Kidney glomerular epithelial cell (primary cell): ENCODE data around the gene COL18A1.

ENCODE experiments used
- DNase-seq: peaks from one replicate; lab custom pipeline; 2025; lab: John Stamatoyannopoulos, UW

Gene COL18A1

DNA sequence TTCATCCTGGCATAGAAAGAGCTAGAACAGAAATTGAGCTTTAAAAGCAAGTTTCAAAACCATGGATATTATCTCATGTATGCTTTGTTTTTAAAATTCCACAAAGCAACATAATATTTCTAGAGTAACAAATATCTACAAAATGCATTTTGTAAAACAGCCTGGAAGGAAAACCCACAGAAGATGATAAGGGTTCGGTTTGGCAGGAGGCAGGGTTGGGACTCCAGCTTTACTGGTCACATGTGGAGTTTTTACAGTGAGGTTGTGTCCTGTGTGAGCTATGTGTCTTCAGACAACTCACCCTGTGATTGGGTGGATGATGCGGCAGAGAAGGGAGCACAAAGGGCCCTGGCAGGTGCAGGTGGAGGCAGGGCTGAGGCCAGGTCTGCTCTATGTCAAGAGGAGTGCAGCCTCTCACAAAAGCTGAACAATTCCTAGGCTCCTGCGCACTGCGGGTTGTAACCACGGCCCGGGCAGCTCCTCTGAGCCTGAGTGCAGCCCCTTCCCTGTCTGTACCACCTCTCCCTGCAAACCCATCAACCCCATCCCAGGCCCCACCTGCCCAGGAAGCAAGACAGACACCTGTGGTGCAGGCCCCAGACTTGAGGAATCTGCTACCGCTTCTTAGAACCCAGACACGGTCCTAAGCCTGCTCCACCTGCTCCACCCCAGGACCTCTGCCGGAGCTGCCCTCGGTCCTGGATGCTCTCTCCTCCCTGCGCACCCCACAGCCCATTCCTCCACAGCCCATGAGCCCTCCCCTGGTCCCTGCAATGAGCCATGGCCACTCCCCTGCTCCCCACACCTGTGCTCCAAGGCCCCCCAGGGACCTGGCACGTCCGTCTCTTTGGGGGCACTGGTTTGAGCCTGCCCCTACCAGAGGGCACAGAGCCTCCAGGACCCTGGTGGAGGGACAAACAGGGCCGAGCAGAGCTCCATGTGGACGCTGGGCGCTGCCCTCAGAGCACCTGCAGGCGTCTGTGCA, 2.8 kb upstream of the COL18A1 start:
- DNase-seq = no peak

DNA sequence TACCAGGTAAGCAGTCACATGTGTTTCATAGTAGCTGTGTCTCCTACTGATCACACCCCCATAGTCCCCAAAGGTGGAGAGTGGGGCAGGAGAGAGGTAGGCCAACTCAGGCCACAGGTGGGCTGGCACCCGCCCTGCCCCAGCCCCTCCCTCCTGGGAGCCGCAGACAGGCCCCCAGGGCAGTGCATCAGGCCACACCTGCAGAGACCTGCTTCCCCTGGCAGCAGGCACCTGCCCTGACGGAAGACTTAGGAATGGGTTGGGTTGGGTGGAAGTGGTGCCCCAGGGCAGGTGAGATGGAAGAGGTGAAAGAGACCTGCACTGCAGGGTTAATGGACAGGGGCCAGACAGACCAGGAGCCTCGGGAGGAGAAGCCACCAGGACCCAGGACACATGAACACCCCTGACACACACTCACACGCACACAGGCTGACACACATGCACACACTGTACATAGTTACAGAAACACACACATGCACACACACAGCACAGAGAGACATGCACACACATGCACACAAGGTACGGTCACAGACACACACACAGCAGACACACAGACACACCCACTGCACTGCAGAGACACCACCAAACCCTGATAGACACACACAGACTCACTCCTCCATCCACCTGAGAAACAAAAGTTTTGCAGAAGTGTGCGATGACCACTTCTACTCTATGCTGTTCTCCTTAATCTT, 1.7 kb upstream of the COL18A1 start:
- no peak for DNase-seq

DNA sequence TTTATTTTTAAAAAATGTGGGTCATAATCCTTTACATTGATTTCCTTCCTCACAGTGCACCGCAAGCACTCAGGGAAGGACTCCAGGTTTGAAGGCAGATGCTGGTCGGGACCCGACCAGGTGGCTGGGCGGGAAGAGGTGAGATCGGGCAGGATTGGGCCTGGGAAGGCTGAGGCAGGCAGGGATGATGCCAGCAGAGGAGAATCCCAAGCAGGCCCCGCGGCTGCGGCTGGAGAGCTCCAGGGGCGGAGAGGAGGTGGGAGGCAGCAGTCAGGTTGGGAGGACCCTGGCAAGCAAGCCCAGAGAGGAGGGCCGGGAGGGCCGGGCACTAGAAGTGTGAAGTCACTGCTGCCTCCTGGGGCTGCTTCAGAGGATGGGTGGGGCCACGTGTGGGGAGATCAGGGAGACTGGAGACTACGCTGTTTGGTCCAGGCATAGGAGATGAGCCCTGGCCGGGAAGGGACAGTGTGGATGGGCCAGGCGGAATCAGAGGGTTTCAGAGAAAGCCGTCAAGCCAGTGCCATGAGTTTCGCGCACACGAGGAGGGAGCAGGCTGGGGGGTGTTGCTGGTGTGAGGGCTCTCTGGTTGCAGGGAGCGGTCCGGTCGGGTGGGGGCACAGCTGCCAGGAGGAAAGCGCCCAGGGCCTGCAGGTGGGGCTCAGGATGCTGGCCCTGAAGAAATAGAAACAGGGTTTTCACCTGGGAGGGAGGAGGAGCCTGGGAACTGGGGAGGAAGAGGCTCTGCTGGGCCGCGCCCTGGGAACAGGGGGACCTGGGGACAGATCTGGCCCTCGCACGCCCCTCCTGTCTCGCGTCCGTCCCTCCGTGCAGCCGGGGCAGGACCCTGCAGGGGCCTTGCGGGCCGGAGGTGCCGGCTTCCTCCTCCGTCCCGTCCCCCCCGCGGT, 888 bp upstream of the COL18A1 start:
- peak; percentile 59 for DNase-seq

DNA sequence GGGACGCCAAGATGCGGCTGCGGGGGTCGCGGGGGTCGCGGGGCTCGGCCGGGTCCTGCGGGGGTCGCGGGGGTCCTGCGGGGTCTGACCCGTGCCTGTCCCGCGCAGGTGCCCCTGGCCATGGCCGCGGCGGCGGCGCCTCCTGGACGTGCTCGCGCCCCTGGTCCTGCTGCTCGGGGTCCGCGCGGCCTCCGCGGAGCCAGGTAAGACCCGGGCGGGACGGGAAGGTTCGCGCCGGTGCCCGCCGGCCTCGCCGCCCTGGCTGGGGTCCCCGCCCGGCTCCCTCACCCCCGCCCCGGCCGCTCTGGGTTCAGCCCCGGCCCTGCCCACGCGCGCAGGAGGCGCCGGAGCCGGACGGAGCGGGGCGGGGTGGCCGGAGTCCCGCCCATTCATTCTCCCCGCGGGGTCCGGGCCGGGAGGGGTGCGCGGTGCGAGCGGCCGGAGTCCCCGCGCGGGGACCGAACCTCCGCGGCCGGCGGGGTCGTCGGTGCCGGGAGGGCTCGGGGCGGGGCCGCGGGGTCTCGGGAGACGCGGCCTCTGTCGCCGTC, 380 bp downstream of the COL18A1 start:
- no peak for DNase-seq

DNA sequence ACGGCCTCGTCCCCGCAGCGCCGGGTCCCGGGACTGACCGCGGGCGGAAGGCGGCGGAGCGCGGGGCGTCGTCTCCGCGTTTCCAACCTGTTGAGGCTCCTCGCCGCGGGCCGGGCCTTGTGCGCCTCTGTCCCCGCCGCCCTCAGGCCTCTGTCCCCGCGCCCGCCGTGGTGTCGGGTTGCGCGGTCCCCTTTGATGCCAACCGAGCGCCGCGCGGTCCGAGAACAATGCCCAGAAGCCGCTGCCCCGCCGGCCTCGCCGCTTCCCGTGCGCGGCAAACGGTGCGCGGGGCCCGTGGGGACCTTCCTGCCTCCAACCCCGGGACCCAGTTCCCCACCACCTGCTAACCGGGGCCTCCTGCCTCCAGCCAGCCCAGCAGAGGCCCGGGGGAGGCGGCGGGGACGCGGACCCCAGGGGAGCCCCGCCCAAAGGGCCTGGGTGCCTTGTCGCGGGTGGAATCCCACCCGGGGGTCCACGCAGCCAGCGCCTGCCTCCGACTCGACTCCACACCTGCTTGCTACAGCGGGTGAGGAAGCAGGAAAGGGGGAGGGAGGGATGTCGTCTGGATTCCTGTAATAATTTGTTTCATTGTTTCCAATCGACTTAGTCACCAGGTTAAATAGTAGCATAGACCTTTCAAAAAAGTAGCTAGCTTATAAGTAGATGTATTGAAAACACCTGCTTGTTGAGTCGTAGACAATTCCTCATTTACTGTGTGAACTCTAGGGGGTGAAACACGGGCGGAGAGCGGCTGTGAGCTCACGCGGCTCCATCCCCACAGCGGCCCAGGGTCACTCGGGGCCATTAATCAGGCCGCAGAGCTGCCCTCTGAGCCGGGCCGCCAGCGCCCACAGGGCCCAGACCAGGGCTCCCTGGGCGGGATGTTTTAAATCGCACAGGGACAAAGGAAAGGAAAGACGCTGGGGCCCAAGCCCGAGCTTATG, 1.1 kb downstream of the COL18A1 start:
- DNase-seq = peak; percentile 52

DNA sequence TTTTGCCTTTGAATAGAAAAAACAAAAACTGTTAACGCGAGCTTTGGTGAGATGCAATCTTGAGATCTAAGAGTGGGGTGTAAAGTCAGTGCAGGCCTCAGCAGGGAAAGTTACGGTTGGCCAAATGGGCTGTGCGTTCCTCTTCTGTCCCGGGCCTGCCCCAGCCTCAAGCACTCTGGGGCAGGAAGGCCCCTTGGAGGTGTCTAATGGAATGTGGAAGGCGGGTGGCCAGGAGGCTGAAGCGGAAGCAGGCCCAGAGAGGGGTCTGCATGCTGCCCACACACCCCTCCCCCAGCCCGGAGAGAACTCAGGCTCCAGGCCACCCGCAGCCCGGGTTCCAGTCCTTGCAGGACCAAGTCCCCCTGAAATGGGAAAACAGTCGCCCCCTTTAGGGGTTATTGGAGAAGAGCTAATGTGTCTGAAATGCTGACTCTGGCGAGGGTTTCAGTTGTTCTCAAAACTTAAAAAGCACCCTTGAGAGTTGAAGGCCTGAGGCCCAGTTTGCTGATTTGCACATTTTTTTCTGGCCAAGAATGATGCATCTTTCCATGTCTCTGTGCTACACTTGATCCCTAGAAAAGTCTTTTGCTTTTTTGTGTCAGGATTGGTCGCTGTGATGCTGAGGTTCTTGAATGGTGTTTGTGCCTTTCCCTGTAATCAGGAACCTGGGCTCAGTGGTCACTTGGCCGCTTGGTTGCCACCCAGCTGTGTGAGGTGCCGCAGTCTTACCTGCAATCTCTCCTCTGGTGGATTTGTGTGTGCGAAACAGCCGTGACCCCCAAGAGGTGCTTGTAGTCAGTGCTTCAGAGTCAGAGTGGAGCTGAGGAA, 2.0 kb downstream of the COL18A1 start:
- peak; percentile 35 for DNase-seq

DNA sequence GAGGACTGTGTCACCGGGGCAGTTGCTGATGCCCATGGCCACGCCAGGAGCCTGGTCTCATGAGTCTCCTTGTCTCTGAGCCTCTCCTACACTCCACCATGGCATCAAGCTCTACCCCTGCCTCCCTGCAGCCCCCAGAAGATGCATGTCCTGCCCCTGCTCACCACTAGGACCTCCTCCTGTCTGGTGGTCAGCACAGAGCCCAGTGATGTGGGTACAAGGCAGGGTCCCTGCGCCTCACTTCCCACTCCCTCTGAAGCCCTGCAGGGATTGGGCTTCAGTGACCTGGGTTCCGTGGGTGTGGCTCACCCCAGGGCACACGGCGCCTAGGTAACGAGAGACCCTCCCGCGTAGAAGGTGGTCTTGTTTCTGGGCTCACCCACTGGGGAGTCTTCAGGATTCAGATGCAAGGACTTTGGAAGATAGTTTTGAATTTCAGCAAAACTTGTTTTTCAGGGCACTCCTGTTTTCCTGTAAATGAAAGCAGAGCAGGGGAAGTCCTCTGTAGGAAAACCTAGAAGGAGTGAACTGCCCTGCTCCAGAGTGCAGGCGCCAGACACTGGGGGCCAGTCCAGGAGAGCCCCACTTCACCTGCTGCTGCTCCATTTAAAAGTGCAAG, 2.8 kb downstream of the COL18A1 start:
- DNase-seq = no peak

DNA sequence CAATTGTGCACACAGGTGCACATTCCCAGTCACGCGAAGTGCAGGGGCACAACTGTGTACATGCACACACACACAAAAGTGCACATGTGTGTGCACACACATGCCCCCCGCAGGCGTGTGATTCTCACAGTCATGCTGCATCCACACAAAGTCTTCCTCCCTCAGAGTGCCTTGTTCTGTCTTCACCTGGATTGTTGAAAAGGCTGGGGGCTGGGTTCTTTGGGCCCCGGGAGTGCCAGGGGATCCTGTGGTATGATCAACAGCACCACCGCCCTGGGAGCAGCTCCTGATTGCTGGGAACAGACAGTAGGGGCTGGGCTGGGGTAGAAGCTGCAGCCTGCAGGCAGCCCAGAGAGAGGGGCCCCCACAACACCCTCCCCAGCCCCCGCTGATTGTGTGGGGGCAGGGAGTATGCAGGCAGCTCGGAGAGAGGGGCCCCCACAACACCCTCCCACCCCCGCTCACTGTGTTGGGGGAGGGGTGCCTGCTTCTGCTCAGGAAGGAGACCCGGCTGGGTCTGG, 3.4 kb downstream of the COL18A1 start:
- no peak for DNase-seq

DNA sequence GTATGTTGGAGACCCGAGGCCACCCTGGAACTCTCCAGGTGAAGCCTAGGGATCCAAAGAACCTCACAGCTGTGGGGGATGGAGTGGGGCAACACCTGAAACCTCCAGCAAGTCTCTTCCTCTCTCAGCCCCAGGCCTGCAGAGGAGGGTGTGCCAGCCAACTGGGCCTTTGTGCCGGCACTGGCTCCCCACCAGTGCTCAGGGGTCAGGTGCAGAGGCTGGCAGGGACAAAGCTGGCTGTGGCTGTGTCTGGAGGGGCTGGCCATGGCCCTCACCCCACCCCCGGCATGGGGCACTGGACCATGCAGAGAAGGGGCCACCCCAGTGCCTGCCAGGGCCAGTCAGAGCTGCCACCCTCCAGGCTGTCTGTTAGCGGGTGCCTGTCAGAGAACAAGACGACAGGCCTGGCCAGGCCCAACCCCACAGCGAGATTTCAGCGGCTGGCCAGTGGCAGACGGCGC, 3.9 kb downstream of the COL18A1 start:
- DNase-seq = no peak

DNA sequence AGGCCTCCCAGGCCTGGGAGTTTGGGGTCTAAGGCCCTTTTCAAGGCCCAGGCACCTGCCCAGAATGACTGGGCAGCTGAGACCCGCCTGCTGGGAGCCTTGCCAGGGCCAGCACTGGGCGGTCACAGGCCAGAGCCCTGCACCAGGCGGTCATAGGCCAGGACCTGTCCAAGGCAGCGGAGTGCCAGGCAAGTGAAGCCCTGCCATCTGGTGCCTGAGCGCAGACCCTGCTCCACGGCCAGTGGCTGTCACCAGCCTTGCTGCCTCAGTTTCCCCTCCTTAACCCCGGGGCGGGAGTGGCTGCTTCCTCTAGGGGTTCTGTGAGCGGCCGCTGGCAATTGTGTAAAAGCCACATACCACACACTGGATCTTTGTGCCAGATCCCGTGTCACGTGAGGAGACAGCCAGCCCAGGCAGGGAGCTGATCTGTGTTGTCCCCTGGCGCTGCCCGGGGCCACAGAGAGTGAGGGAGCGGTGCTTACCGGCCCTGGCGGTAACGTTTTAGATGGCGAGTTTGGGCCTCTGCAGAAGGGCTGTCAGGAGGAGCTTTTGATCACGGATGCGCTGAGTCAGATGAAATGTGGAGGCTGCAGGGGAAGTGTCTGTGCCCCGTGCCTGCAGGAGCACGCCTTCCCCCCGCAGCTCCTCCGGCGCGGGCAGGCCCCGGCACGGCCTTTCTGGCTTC, 4.6 kb downstream of the COL18A1 start:
- peak; percentile 47 for DNase-seq

DNA sequence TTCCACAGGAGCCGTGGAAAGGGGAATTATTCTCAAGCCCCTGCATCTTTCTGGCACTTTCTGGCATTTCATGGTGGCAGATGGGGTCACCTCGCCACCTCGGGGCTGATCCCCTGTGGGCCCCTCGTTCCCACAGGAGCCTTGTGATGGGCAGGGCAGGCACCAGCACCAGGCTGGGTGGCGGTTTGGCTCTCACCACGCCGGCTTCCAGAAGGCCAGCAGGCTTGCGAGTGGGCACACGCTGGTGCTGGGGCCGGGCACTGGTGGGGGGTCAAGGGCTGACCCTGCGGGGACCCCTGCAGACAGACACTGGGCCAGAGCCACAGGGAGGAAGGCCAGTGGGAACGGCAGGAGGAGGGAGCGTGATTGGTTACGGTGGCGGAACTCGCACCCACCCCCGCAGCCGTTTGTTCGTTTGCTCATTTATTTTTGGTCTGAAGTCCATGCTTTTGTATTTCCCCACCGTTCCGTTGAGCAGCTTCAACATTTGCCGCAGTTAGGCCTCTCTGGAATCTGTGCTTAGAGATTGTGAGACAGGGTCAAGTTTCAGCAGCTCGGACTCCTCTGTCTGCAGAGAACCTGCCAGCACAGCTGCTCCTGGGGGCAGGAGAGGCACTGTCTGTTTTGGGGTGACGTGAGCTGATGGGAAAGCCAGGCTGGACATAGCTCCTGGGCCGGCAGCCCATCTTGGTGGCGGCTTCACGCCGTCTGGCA, 5.3 kb downstream of the COL18A1 start:
- DNase-seq = peak; percentile 44

DNA sequence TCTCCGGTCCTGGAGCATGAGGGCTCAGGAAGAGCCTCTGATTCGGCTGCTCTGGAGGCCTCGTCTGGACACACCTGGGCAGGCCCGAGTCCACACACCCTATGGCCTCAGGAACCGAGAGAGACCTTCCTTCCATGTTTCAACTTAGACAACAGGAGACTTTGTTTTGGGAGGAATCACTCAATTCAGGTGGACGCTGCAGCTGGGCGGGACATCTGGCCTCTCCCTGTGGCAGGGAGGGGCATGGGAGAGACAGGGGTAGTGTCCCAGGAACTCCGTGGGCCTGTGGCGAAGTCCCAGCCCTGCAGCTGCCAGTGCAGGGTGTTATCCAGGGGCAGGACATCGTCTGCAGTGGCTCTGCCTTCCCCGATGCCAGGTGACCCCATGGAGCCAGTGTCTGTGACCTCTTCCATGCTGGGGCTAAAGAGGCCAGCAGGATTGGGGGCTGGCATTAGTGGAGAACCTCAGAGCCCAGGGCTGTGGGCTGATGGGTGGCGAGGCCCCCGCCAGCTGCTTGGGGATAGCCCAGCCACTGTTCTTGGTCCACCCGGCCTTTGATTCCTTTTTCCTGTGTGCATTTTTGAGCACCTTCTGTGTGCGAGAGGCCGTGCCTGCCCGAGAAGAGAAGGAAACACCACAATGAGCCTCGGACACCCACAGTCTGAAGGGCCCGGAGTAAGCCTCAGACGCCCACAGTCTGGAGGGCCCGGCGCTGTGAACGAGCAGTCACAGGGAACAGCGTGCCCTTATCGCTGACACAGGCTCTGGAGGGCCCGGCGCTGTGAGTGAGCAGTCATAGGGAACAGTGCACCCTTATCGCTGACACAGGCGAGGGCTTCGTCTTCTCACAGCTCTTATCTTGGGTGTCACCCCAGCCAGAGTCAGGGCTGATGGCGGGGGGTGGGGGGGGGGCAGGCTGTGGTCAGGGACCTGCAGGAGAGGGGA, 6.2 kb downstream of the COL18A1 start:
- no peak for DNase-seq

DNA sequence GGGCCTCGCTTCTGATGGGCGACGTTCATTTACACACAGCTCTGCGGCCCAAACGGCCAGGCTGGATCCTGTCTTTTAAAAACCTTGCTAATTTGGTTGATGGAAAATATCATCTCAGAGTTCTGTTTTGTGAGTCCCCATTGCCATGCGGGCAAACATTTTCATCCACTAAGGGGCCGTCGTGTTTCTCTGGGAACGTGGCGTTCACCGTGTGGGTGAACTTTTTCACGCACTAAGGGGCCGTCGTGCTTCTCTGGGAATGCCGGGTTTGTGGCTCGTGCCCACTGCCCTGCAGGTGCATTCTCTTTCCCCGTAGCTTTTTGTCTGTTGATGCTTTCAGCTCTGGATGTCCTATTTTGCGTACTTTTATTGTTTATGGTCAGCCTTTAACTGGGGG, 6.8 kb downstream of the COL18A1 start:
- DNase-seq = no peak

DNA sequence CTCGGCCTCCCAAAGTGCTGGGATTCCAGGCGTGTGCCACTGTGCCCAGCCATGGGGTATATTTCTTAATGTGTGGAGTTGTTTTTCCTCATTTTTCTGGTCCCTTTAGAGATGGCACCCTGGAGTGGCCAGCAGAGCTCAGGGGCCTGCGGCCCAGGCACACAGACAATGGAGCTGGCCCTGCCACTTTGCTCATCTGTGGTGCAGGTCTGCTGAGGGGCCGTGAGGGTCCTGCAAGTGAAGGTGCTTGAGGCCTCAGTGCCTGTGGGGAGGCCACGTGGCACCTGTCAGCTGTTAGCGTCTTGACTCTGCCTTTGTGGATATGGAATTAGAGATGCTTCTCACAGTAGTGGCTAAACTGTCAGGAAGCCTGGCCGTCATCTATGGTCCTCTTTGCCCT, 7.5 kb downstream of the COL18A1 start:
- no peak for DNase-seq

DNA sequence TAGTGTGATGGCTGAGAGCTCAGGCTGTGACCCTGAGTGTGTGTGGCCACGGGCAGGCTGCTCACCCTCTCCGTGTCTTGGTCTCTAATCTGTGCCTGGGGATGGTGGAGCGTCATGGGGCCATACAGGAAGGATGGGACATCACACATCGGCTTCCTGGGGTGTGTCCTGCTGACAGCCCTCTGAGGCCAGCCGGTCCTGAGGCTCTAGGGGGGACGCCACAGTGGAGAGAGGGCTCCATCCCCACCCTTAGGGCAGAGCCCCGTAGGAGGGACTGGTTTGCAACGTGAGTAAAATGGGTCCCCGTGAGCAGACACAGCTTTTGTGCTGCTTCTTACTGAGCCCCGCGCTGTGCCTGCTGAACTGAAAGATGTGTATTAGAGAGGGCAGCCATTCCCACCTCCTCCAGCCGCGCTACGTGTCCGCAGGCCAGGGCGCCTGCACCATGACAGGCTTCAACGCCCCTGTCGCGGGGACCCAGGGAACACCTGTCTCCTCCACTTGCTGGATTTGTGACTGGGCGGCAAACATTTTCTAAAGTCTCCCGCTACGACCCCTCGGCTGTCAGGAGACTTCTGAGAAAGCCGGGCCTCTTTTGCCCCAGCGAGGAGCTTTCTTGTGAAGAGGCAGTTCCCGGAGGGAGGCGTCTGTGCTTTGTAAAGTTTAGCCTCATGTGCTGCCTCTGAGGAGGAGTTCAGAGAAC, 8.1 kb downstream of the COL18A1 start:
- no peak for DNase-seq

DNA sequence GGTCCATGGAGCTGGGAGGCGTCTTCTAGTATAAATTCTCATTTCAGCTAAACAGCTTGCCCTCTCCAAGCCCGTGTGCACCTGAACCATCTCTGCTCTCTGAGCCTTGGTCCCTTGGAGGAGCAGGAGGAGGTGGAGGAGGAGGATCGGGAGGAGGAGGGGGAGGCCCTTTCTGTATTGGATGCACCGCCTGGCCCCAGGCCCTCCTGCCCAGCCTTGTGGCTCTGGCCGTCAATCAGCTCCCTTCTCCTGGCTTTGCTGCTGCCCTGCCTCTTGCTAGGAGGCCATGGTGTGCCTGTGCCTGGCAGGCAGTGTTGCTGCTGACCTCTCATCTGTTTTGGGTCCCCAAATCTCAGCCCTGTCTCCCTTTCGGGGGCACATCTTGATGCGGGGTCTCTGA, 9.0 kb downstream of the COL18A1 start:
- no peak for DNase-seq
